NB4 (cell line): ENCODE measurements around the gene CRHR2.

Source experiments
- DNase-seq: peaks from one replicate; pipeline ENCODE4 v3.0.0; 2010; ENCODE audit warnings: low read depth
- H3K4me3 ChIP-seq: one replicate; pipeline ENCODE4 v1.5.1; 2011; ENCODE audit warnings: mild to moderate bottlenecking, low read depth, low read length, moderate library complexity
- MYC ChIP-seq: IDR thresholded peaks from 2 replicates; pipeline ENCODE4 v1.6.1; 2011; ENCODE audit warnings: low read depth, low read length
- POLR2A ChIP-seq: IDR thresholded peaks from 2 replicates; pipeline ENCODE4 v1.6.1; 2011; ENCODE audit warnings: mild to moderate bottlenecking; ENCODE audit not compliant: insufficient read length; ENCODE audit errors: extremely low read depth
- TF ChIP-seq, protein P1 (sequence below): IDR thresholded peaks from one replicate; pipeline ENCODE4 v1.5.1; 2012; ENCODE audit warnings: low read depth, low read length
- TF ChIP-seq, protein P2 (sequence below): IDR thresholded peaks from 2 replicates; pipeline ENCODE4 v1.6.1; 2011; ENCODE audit warnings: low read depth, low read length

Gene CRHR2

DNA sequence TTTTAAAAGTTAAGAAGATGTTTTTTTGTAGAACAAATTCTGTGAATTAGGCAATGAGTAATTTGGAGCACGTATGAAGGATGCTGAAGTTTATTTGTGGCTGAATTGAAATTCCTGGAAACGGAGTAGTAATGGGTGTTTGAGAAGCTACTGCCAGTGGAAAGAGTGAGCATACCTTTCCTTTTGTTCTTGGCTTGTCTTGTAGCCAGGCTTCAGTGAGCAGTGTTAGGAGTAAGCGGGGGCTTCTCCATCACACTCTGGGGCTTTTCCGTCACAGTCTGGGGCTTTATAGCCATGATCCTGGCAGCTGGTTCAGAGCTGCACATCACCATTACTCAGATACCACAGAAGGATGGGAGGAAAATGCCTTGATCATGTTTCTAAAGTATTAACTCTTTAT, 55.2 kb downstream of the CRHR2 start:
- TF ChIP-seq, protein P1, sequence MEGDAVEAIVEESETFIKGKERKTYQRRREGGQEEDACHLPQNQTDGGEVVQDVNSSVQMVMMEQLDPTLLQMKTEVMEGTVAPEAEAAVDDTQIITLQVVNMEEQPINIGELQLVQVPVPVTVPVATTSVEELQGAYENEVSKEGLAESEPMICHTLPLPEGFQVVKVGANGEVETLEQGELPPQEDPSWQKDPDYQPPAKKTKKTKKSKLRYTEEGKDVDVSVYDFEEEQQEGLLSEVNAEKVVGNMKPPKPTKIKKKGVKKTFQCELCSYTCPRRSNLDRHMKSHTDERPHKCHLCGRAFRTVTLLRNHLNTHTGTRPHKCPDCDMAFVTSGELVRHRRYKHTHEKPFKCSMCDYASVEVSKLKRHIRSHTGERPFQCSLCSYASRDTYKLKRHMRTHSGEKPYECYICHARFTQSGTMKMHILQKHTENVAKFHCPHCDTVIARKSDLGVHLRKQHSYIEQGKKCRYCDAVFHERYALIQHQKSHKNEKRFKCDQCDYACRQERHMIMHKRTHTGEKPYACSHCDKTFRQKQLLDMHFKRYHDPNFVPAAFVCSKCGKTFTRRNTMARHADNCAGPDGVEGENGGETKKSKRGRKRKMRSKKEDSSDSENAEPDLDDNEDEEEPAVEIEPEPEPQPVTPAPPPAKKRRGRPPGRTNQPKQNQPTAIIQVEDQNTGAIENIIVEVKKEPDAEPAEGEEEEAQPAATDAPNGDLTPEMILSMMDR = no peak
- TF ChIP-seq, protein P2, sequence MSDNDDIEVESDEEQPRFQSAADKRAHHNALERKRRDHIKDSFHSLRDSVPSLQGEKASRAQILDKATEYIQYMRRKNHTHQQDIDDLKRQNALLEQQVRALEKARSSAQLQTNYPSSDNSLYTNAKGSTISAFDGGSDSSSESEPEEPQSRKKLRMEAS = no peak
- no peak for TF ChIP-seq POLR2A
- no peak for TF ChIP-seq MYC
- no peak for DNase-seq
- H3K4me3 ChIP-seq = no peak overlapping the region

DNA sequence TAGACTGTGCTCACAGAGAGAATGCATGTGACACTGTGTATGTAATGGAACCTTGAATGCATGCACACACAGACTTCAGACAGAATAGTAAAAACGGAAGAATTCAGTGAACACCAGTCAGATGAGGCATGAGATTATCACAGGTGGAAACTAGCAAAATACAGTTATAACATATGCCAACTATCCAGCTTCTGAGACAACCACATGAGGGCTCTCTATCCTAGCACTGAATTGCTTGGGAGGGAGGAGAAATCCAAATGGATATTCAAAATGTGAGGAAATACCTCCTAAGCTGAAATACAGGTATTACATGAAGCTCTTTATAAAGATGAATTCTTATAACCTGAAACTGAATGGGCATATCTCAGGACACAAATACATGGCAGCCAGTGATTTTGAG, 57.0 kb downstream of the CRHR2 start:
- TF ChIP-seq, protein P1 = no peak
- TF ChIP-seq, protein P2 = no peak
- TF ChIP-seq MYC = no peak
- TF ChIP-seq POLR2A = no peak
- DNase-seq = no peak
- H3K4me3 ChIP-seq = no peak overlapping the region

DNA sequence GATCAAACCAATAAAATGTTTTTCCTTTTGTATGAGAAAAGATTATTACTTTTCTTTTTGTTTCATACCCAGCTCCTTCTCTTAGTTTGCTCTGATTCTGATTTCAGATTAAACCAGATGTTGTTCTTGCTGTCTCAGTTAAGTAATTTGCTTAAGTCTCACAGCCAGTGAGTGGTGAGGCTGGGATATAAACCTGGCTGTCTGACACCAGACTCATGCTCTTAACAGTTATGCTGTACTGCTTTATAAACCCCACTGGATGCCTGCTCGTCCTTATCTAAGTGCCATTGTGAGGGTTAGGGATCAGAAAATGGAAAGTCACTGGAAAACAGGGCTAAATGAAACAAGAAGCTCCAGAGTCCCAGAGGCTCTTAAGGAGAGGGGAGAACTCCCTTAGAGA, 63.3 kb downstream of the CRHR2 start:
- H3K4me3 ChIP-seq = no peak overlapping the region
- DNase-seq = no peak
- TF ChIP-seq, protein P1 = no peak
- TF ChIP-seq MYC (no peak), POLR2A (no peak)
- TF ChIP-seq, protein P2 = no peak

DNA sequence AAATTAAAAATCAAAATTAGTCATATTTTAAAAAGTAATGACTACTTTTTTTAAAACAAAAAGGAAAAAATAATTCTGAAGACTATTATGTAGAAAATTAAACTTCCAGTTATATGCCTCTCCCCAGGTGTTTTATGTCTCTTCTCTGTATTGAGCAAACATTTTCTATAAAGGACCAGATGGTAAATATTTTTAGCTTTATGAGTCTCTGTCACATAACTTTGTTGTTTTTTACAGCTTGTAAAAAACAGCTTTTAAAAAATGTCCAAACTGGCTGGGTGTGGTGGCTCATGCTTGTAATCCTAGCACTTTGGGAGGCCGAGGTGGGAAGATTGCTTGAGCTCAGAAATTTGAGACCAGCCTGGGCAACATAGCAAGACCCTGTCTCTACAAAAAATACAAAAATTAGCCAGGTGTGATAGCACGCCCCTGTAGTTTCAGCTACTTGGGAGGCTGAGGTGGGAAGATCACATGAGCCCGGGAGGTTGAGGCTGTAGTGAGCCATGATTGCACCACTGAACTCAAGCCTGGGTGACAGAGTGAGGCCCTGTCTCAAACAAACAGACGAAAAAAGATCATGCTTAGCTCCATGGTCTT, 64.1 kb downstream of the CRHR2 start:
- DNase-seq = no peak
- TF ChIP-seq, protein P2 = no peak
- TF ChIP-seq, protein P1 = no peak
- TF ChIP-seq MYC (no peak), POLR2A (no peak)
- H3K4me3 ChIP-seq = no peak overlapping the region

DNA sequence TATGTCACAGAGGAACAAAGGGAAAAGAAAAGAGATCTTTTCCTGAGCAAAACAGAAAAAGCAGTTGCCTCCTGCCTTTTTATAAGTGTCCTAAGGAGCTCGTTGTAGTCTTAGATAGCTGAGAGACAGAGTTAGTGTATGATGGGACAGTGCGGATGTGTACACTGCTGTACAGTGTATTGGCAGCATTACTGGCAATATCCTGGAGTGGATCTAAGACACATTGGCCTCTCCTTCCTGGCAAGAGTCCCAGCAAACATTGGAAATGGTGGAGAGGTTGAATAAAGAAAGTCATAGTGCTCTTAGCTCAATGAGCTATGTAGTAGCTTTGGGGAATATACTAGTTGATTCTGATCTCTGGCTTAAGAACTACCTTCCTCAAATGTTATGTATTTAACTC, 64.9 kb downstream of the CRHR2 start:
- no peak for DNase-seq
- TF ChIP-seq POLR2A = no peak
- no peak for TF ChIP-seq MYC
- TF ChIP-seq, protein P1 = no peak
- TF ChIP-seq, protein P2 = no peak
- no peak overlapping the region for H3K4me3 ChIP-seq

DNA sequence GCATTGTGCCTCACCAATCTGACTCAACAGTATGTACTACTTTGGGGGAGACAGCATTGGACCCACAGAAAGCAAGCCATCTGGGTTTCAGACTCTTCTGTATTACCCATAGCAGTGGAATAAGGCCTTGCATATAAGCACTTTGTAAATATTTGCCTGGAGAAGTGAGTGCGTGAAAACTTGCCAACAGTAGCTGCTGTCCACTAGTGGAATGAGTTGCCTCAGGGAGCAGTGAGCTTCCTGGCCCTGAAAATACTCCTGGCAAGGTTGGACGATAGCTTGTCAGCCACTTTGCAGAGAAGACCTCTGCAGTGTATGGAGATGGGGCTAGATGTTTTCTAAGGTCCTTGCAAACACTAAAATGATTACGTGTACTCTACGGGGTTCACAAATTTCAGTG, 65.9 kb downstream of the CRHR2 start:
- TF ChIP-seq, protein P1 = no peak
- TF ChIP-seq, protein P2 = no peak
- TF ChIP-seq POLR2A (no peak), MYC (no peak)
- no peak overlapping the region for H3K4me3 ChIP-seq
- DNase-seq = no peak
